NCI-H146 (cell line): ENCODE results near the gene SWAP70.
A peak's percentile ranks its signal among the peaks of the same experiment; 100 is the strongest.

Experiments
- DNase-seq: peaks from one replicate; lab custom pipeline; 2025; lab: John Stamatoyannopoulos, UW

Gene SWAP70

GRCh38 chr11:9753021-9753420 lies 89.1 kb downstream of the SWAP70 start:
- DNase-seq = no peak

GRCh38 chr11:9754010-9754471 lies 90.2 kb downstream of the SWAP70 start:
- DNase-seq = no peak

- DNase-seq = no peak
Measured at GRCh38 chr11:9755561-9756185, 91.8 kb downstream of the SWAP70 start.

- no peak for DNase-seq
Measured at GRCh38 chr11:9756461-9756860, 92.6 kb downstream of the SWAP70 start.

GRCh38 chr11:9756878-9757277 lies 93.0 kb downstream of the SWAP70 start:
- DNase-seq = no peak

- peak; percentile 85 for DNase-seq
Measured at GRCh38 chr11:9757809-9758636, 94.1 kb downstream of the SWAP70 start.

- DNase-seq = peak; percentile 75
Measured at GRCh38 chr11:9758637-9759518, 95.0 kb downstream of the SWAP70 start.

GRCh38 chr11:9759519-9760192 lies 95.8 kb downstream of the SWAP70 start:
- DNase-seq = peak; percentile 15

GRCh38 chr11:9760193-9760575 lies 96.3 kb downstream of the SWAP70 start:
- no peak for DNase-seq

- DNase-seq = no peak
Measured at GRCh38 chr11:9761441-9761945, 97.6 kb downstream of the SWAP70 start.

DNA sequence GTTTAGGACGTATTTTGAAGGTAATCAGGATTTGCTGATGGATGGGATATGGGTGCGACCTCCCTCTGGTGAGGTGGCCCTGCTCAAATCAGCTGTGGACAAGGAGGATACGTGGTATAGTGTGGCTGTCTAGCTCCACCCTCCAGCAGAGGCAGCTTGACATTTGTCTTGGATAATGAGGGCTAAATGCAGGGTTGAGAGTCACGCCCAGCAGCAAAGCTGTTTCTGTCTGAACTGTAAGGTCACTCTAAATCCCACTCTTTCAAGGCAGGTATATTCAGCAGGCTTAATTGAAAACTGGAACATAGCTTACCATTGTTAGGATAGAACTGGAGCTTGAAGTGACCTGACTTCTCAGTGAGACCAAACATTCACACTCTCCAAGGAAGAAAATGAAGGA lies 98.7 kb downstream of the SWAP70 start:
- no peak for DNase-seq

DNA sequence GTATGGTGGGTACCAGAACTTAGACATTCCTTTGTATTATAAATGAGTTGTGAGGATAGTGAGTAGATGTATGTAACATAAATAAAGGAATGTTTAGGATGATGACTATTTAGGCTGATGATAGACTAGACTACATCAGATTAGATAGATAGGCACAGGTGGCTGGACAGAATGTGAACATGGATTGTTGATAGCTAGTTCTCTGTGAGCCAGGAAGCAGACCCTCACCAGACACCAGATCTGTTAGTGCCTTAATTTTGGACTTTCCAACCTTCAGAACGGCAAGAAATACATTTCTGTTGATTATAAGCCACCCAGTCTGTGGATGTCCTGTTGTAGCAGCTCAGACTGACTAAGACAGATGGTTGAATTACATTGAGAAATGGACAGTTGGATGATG lies 99.4 kb downstream of the SWAP70 start:
- no peak for DNase-seq

DNA sequence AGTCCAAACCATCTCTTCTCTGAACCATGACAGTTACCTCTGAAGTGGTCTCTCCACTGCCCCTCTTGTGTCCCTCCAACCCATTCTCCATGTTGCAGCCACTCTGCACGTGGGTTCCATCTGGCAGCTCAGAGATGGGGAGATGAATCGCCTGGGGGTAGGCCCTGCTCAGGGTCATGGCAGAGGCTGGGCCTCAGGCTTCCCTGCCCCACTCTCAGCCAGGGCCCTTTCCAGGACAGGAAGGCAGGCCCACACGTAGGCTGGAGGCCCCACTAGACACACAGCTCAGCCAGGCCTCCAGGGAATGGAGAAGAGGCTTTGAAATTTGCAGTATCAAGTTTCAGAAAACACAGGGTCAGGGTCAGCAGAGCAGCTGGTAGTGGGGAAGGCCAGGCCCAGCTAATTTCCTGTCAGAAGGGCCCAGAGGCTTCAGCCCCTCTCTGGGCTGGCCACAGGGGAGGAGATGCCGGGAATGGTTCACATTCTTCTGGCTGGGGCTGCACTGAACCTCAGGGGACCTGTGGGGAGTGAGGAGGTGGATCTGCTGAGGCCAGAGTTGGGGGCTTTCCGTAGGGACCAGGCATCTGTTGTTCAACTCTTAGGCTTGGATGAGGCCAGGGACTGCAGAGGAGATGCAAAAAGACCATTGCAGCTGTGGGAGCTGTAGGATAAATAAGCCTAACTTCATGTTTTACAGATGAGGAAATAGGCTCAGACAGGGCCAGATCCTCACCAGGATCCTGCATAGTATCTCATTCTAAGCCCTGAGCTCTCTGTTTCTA lies 101.6 kb downstream of the SWAP70 start:
- peak; percentile 80 for DNase-seq

DNA sequence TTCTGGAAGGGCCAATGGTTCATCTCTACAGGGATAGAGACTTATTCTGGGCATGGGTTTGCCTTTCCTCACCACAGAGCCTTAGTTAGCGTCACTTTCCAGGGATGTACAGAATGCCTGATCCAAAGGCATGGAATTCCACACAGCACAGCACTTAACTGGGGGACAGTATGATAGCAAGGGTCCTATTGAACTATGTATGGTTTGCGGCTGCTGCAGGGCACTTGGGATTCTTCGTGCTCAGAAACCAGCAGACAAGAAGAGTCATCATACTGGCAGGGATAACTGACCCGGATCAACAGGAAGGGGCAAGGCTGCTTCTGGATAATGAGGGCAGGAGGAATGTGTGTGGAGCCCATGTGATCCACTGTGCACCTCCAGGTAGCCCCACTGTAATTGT lies 105.7 kb downstream of the SWAP70 start:
- DNase-seq = no peak

GRCh38 chr11:9771071-9771511 lies 107.2 kb downstream of the SWAP70 start:
- DNase-seq = no peak

DNA sequence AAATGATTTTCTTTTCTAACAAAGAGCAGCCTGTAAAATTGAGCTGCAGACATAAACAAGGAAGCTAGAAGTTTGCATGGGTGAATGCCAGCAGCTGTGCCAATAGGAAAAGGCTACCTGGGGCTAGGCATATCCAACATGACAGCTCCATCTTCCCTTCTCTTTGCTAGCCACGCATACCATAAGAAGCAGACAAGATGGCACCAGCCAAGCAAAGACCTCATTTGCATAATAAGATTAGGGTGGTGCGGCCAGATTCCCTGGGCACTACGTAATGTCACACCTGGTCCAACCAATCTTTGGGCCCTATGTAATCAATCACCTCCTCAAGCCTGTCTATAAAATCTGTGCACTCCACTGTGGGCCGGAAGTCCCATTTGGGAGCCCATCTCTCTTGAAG lies 108.3 kb downstream of the SWAP70 start:
- DNase-seq = no peak

DNA sequence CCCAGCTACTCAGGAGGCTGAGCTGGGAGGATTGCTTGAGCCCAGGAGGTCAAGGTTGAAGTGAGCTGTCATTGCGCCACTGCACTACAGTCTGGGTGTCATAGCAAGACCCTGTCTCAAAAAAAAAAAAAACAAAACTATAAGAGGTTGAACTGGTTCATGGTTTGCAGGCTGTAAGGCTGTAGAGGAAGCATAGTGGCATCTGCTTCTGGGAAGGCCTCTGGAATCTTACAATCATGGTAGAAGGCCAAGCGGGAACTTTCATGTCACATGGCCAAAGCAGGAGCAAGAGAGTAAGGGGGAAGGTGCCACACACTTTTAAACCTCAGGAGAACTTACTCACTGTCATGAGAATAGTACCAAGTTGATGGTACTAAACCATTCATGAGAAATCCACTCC lies 109.6 kb downstream of the SWAP70 start:
- no peak for DNase-seq

- no peak for DNase-seq
Measured at GRCh38 chr11:9774109-9774508, 110.2 kb downstream of the SWAP70 start.

DNA sequence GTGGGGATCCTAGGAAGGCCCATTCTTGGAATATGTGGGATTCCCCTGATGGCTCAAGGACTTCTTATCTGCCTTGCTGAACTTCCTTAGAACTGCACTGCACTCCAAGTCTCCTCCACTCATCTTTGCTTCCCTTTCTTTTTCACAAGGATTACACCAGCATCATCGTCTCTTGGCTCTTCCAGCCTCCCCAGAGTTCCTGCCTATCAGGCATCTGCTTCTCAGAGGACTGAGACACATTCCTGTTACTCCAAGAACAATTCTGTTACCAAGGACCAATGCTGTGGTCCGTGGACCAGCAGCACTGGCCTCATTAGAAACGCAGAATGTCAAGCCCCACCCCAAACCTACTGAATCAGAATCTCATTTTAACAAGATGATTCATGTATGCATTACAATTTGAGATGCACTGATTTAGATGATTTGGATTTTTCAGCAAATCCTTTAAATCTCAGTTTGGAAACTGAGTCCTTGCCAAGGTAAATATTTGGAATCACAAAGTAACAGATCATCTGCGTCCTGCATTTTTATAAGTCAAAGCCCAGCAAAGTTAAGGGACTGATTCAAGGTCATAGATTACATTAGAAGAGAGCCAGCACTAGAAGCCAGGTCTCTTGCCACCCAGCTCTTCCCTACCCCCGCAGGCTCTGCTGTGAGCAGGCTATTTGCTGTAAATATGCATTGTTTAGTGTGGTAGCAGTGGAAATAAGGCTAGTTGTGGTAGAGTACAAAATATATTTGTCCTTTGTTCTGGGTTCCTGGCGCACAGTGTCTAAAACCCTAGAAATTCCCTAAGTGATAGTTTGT lies 110.9 kb downstream of the SWAP70 start:
- no peak for DNase-seq

- no peak for DNase-seq
Measured at GRCh38 chr11:9775398-9775779, 111.5 kb downstream of the SWAP70 start.
